ENCODE measurements around the gene SLC25A48. TPM values are rescaled to one million over a fixed set of nuclear protein-coding genes. Genes with fewer than 3 reads are reported as not detected.

The SLC25A48 gene
- total RNA-seq, 2 experiments from 2014 or later = not detected

DNA sequence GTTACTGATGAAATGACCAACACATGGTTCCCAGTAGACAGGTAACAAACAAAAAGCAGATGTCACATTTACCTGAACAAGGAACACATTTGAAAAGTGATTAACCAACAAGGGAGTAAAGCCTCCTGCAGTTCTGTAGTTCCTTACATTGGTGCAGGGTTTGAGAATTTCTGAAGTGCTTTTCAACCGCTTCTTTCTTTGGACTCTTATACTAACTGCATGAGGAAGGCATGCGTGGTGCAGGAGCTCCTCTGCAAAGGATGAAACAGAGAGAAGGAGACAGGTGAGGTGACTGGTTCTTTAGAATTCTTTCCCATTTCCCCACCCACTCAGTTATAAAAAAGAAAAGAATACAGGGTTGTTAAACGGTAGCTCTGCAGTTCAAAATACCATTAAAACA is 65.8 kb downstream of the SLC25A48 start:
- Mint-ChIP-seq H3K4me3 (no peak overlapping the region), H3K4me1 (peaks cover 1% of the 10 kb centered on the region), H3K36me3 (ENCODE audit: low read depth) (no peaks in the 10 kb centered on the region), H3K9me3 (no peaks in the 10 kb centered on the region), H3K27ac (no peak overlapping the region), H3K27me3 (peaks cover 52% of the 10 kb centered on the region)
- no peak for DNase-seq
- CTCF ChIA-PET = interaction anchor here (0.6 kb wide), 1 partner anchor 311 kb away, joined by 3 read pairs; no protein-coding TSS in a partner anchor
- POLR2A ChIA-PET = no interaction called here

DNA sequence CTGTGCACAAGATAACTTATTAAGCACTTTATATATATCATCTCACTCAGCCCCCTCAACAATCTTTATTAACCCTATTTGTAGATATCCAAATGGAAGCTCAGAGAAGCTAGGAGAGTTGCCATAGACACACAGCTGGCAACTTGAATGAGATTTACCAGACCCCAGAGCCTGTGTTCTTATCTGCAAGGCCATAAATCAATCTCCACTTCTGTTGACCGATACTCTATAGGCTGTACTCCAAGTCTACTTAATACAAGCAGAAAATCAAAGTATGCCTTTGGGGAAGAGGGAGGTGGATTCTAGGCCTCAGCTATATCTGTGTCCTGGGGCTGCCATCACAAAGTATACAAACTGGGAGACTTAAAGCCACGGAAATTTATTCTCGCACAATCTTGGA is 67.2 kb downstream of the SLC25A48 start:
- ChIA-PET POLR2A (no interaction called here), CTCF (no interaction called here)
- Mint-ChIP-seq H3K36me3 (ENCODE audit: low read depth) (no peaks in the 10 kb centered on the region), H3K9me3 (no peaks in the 10 kb centered on the region), H3K4me1 (no peaks in the 10 kb centered on the region), H3K27me3 (peaks cover 42% of the 10 kb centered on the region), H3K4me3 (no peak overlapping the region), H3K27ac (no peak overlapping the region)
- no peak for DNase-seq

- DNase-seq = no peak
- Mint-ChIP-seq H3K36me3 (ENCODE audit: low read depth) (no peaks in the 10 kb centered on the region), H3K27ac (no peak overlapping the region), H3K4me1 (no peaks in the 10 kb centered on the region), H3K27me3 (peaks cover 46% of the 10 kb centered on the region), H3K9me3 (no peaks in the 10 kb centered on the region), H3K4me3 (no peak overlapping the region)
- ChIA-PET CTCF (interaction anchor here (1.4 to 2.2 kb wide), 2 partner anchors 14 to 40 kb away, joined by 5 to 6 read pairs; no protein-coding TSS in a partner anchor), POLR2A (no interaction called here)
Observed at GRCh38 chr5:135905144-135905543, 70.7 kb downstream of the SLC25A48 start.

GRCh38 chr5:135913713-135914626 is 79.5 kb downstream of the SLC25A48 start:
- Mint-ChIP-seq H3K27me3 (peaks cover 79% of the 10 kb centered on the region), H3K4me3 (no peak overlapping the region), H3K4me1 (peaks cover 41% of the 10 kb centered on the region), H3K36me3 (ENCODE audit: low read depth) (no peaks in the 10 kb centered on the region), H3K9me3 (no peaks in the 10 kb centered on the region), H3K27ac (no peak overlapping the region)
- peak; percentile 30 for DNase-seq
- ChIA-PET POLR2A (no interaction called here), CTCF (interaction anchor here (0.8 kb wide), 1 partner anchor 27 kb away, joined by 3 read pairs; no protein-coding TSS in a partner anchor)

DNA sequence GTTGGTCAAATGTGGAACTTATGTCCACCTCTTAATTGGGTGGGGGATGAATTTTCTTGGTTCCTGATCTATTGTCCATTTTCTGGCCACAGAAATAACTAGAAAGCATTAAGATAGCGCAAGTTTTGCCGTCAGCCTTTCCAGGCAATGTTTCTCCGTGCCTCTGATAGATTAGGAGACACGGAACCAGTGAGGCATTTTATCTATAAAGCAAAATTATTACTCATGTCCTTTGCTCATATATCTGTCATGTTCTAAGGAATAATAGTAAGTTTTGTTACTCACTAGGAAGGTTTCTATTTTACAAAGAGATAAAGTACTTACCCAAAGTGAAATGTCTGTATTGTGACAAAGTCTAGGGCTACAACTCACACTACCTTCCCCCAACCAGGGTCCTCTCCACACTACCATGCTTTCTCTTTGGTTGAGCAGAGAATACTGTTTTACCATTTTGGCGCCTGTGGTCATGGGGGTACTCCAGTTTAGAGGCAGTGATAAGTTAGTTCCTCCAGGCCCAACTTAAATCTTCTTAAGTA is 81.1 kb downstream of the SLC25A48 start:
- CTCF ChIA-PET = no interaction called here
- no peak overlapping the region for H3K27ac Mint-ChIP-seq
- no peak overlapping the region for H3K4me3 Mint-ChIP-seq
- H3K9me3 Mint-ChIP-seq = no peaks in the 10 kb centered on the region
- POLR2A ChIA-PET = no interaction called here
- H3K4me1 Mint-ChIP-seq = peaks cover 39% of the 10 kb centered on the region
- H3K36me3 Mint-ChIP-seq (ENCODE audit: low read depth) = no peaks in the 10 kb centered on the region
- H3K27me3 Mint-ChIP-seq = peaks cover 74% of the 10 kb centered on the region
- DNase-seq = no peak

DNA sequence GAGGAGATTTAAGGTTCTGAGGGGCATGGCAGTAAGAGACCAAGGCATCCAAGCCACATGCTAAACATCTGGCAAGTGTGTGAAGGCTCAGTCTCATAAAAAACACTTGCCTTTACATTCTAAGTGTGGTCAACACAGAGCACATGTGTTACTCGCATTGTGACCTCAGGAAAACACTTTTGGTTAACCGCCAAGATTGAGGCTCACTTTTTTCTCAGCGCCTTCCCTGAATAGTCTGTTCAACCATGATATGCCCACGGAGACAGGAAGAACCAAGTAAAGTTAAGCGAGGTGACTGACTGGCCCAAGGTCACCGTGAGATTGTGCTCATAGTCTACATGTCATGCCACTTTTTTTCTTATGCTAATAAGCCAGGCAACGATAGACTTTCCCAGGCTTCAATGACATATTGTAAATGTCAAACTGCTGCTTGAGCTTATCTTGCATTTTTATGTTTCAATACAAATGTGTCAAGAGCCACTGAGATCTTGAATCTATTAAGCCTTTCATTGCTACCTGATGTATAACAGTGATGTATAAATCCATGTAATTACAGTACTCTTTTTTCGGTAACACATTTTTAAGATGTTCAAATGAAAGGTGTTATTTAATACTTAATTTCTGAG is 82.3 kb downstream of the SLC25A48 start:
- peaks cover 63% of the 10 kb centered on the region for H3K27me3 Mint-ChIP-seq
- no peaks in the 10 kb centered on the region for H3K36me3 Mint-ChIP-seq (ENCODE audit: low read depth)

DNA sequence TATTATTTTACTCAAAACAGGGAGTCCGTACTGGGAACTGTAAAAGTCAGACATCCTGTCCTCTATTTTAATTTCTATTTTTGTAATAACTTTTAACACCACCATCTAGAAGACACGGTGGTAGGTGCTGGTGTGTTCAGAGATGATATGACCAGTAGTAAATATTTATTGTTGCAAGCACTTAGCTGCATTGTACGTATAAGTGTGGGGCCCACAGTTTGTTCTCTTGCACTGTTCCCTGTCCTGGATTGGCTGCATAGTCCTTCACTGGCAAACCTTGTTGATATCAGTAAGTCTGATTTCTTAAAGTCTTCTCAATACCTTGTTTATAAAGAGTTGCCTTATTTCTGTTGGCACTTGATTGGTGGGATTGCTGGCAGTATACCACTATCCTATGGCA is 85.7 kb downstream of the SLC25A48 start:
- Mint-ChIP-seq H3K4me3 (no peak overlapping the region), H3K9me3 (no peaks in the 10 kb centered on the region), H3K27me3 (peaks cover 70% of the 10 kb centered on the region), H3K4me1 (peaks cover 21% of the 10 kb centered on the region), H3K36me3 (ENCODE audit: low read depth) (no peaks in the 10 kb centered on the region), H3K27ac (no peak overlapping the region)
- ChIA-PET POLR2A (no interaction called here), CTCF (no interaction called here)
- DNase-seq = no peak

More for the DNA sequence above, 82.3 kb downstream of the SLC25A48 start:
- Mint-ChIP-seq H3K9me3 (no peaks in the 10 kb centered on the region), H3K27ac (no peak overlapping the region), H3K4me3 (no peak overlapping the region), H3K4me1 (peaks cover 39% of the 10 kb centered on the region)
- POLR2A ChIA-PET = no interaction called here
- CTCF ChIA-PET = no interaction called here
- peak; percentile 36 for DNase-seq

- H3K27ac Mint-ChIP-seq = no peak overlapping the region
- ChIA-PET POLR2A (interaction anchor here (0.7 kb wide), 1 partner anchor 1782 kb away, joined by 3 read pairs; no protein-coding TSS in a partner anchor), CTCF (no interaction called here)
- no peaks in the 10 kb centered on the region for H3K36me3 Mint-ChIP-seq (ENCODE audit: low read depth)
- peaks cover 10% of the 10 kb centered on the region for H3K4me1 Mint-ChIP-seq
- no peak for DNase-seq
- H3K4me3 Mint-ChIP-seq = no peak overlapping the region
- H3K27me3 Mint-ChIP-seq = peaks cover 67% of the 10 kb centered on the region
- H3K9me3 Mint-ChIP-seq = no peaks in the 10 kb centered on the region
Observed at GRCh38 chr5:135921388-135921787, 86.9 kb downstream of the SLC25A48 start.

GRCh38 chr5:135930029-135930948 is 95.8 kb downstream of the SLC25A48 start:
- DNase-seq = no peak
- Mint-ChIP-seq H3K27ac (no peak overlapping the region), H3K9me3 (no peaks in the 10 kb centered on the region), H3K27me3 (peaks cover 56% of the 10 kb centered on the region), H3K4me1 (no peaks in the 10 kb centered on the region), H3K36me3 (ENCODE audit: low read depth) (no peaks in the 10 kb centered on the region), H3K4me3 (no peak overlapping the region)
- POLR2A ChIA-PET = no interaction called here
- CTCF ChIA-PET = no interaction called here

DNA sequence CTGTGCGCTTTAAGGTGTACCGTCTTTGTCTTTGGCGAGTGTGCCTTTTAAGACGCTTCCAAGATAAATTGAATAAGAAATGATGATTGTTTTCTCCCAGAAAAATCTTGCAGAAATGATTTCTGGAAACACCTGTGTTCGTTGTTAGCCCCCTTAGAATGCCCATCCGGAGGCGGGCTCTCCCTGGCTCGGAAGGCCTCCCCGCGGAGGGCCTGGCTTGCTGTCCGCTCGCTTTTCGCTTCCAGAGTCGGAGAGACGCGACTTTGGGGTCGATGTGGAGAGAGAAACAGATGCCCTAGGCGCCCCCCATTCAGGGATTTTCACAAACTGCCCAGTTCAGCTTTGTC is 96.5 kb downstream of the SLC25A48 start:
- ChIA-PET CTCF (no interaction called here), POLR2A (no interaction called here)
- no peak overlapping the region for H3K4me3 Mint-ChIP-seq
- no peak for DNase-seq
- H3K4me1 Mint-ChIP-seq = no peaks in the 10 kb centered on the region
- no peaks in the 10 kb centered on the region for H3K9me3 Mint-ChIP-seq
- H3K36me3 Mint-ChIP-seq (ENCODE audit: low read depth) = no peaks in the 10 kb centered on the region
- H3K27me3 Mint-ChIP-seq = peaks cover 58% of the 10 kb centered on the region
- H3K27ac Mint-ChIP-seq = no peak overlapping the region

GRCh38 chr5:135934939-135935338 is 100.5 kb downstream of the SLC25A48 start:
- no peak overlapping the region for H3K4me3 Mint-ChIP-seq
- H3K4me1 Mint-ChIP-seq = no peaks in the 10 kb centered on the region
- no peak for DNase-seq
- H3K27me3 Mint-ChIP-seq = peaks cover 55% of the 10 kb centered on the region
- POLR2A ChIA-PET = no interaction called here
- no peaks in the 10 kb centered on the region for H3K36me3 Mint-ChIP-seq (ENCODE audit: low read depth)
- H3K27ac Mint-ChIP-seq = no peak overlapping the region
- no peaks in the 10 kb centered on the region for H3K9me3 Mint-ChIP-seq
- CTCF ChIA-PET = no interaction called here

GRCh38 chr5:135937245-135937911 is 102.9 kb downstream of the SLC25A48 start:
- DNase-seq = no peak
- ChIA-PET POLR2A (no interaction called here), CTCF (interaction anchor here (1.4 kb wide), 1 partner anchor 24 kb away, joined by 3 read pairs; no protein-coding TSS in a partner anchor)
- no peaks in the 10 kb centered on the region for H3K36me3 Mint-ChIP-seq (ENCODE audit: low read depth)
- H3K9me3 Mint-ChIP-seq = no peaks in the 10 kb centered on the region
- H3K4me1 Mint-ChIP-seq = no peaks in the 10 kb centered on the region
- peaks cover 48% of the 10 kb centered on the region for H3K27me3 Mint-ChIP-seq
- no peak overlapping the region for H3K27ac Mint-ChIP-seq
- H3K4me3 Mint-ChIP-seq = no peak overlapping the region

All from activated CD4-positive, alpha-beta memory T cell treated with anti-CD3 and anti-CD28 coated beads, Interleukin-2, amount 10 ng/mL, durations not matched to agents 7 days and 5 days (primary cell).